Measurements from ENCODE around the gene ITGAE. TPM values are rescaled to one million over a fixed set of nuclear protein-coding genes. Genes with fewer than 3 reads are reported as not detected.
A peak's percentile ranks its signal among the peaks of the same experiment; 100 is the strongest.

The ITGAE gene
- total RNA-seq, 1 experiment from 2014 or later: 16.7 TPM

DNA sequence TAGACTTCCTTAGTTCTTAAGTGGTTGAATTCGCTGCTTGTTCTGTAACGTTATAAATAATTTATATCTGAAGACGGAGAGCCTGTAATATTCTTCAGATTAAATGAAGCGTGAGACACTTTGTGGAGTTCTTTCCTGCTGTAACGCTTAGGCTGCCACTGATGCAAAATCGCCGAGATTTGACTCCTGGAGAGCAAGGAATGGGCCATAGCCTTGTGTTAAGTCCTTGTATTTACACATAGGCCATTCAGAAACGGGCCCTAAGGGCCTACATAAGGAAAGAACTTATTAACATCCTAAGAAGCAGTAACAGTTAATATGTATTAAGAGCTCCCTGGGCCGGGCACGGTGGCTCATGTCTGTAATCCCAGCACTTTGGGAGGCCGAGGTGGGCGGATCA is 131.4 kb downstream of the ITGAE start:
- no peak for DNase-seq (ENCODE audit: low spot score)

DNA sequence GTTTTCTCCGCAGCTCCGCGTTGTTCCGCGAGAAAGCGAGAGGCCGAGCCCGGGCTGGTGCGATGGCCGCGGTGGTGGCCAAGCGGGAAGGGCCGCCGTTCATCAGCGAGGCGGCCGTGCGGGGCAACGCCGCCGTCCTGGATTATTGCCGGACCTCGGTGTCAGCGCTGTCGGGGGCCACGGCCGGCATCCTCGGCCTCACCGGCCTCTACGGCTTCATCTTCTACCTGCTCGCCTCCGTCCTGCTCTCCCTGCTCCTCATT is 132.0 kb downstream of the ITGAE start:
- no peak for DNase-seq (ENCODE audit: low spot score)

DNA sequence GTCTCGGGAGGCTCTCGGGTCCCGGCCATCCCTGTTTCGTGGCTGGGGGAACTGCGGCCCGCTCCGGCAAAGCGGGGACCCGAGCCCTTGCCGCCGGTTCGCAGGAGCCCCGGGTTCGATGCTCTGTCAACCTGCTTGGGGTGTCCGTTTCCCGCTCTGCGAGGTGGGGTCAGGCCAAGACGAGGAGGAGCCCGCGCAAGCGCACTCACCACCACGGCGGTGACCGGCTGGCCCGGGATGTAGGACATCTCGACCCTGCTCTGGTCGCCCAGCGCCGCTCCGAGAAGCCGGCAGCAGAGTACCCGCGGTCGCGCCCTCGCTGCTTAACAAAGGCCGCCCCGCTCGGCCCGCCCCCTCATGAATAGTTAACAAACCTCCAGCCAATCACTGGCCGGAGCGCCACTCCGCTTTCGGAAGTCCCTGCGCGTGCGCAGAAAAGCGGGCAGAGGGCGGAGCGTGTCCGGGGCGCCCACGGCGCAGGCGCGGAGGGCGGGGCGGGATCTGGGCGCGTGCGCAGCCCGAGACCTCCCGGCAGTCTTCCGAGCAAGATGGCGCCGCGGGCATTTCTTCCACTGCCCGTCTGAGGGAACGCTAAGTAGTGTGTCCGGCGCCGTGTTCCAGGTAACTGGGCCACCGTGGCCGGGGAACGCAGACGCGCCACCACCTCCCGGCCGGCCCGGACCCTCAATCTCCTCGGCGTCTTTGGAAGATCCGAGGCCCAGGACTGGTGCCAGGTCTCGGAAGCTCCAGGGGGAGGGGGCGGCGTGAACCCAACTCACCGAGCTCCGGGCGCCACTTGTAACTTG is 132.5 kb downstream of the ITGAE start, which contains the start of the genes EMC6 and TAX1BP3:
Gene EMC6 (plus strand): TSS at position 534 of the 806 bp plus-strand sequence. CDS start 335 bp downstream, outside the sequence.
Gene TAX1BP3 (minus strand): TSS at position 300 of the 806 bp plus-strand sequence. CDS start 52 bp downstream, at position 248.
- DNase-seq (ENCODE audit: low spot score): peak; percentile 95

DNA sequence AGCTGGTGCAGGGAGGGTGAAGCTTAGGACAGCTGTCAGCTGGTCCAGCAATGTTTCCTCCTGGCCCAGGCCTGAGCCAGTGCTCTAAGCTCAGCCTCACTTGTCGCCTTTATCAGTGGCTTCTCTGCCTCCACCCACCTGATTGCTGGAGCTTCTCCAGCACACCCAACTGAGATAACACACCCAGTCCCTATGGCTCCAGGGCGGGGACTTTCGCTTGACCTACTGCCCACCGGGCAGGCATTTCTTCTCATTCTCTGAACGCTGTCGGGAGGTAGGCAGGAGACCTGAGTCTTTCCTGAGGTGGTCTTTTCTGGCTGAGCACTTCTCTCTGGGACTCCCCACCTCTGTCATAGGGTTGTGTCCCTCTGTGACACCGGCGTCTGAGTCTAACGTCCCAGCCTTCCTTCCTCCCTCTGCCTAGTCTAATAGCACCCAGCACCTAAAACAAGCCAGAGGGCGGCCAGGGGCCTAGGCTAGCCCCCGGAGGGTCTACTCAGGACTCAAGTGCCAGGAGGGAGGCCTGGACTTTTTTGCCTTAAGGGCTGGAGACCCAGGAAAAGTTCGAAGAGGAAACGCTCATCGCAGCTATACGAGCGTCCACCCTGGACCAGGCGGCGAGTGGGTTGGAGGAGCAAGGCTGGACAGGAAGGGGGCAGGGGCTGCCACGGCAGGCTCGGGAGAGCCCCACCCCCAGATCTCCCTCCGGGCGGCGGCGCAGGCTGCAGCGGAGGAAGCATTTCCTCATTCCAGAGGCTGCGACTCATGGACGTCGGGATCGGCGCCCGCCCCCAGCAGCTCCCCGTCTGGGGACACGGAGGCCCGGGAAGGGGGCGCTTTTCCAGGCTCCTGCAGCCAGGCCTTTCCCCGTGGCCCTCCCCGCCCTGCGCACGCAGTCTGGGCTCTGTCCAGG is 133.4 kb downstream of the ITGAE start:
- DNase-seq (ENCODE audit: low spot score): peak; percentile 66

DNA sequence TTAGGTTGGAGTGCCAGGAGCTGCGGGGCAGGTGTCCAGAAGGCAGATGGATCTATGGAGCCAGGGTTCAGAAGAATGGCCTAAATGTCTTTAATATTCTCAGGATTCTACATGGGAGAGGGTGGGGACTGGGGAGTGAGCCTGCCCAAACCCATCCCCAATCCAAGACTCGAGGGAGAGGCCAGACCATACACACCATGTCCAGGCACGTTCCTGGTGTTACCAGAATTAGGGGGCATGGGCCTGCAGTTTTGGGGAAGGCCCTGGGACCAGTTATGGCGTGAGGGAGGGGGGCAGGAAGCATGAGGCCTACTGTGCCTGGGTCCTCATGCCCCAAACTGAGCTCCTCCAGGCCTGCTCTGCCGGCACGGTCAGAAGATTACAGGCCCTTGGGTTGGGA is 134.5 kb downstream of the ITGAE start:
- DNase-seq (ENCODE audit: low spot score): no peak

DNA sequence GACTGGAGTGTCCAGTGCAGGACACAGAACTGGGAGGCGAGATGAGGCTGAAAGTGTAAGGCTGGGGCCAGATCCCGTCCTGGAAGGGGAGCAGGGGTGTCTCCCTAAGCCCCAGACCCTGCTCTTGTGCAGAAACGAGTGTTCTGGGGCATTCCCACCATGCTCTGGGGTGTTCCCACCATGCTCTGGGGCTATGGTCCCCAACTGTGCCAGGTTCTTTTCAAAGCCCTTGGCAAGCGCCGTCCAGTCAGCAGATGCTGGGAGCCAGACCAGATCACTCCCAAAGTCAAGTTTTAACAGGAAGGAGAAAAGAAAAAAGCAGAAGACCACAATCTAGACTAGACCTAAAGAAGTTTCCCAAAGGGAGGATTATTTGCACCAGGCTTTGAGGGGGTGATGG is 135.2 kb downstream of the ITGAE start:
- DNase-seq (ENCODE audit: low spot score): no peak

Other genes starting within 250 kb of the ITGAE start
- 0.94 and 2.1 TPM in 2 replicates for gene TRPV3, start 243.4 kb downstream of the ITGAE start, total RNA-seq (2014; rRNA removed; shearing (Covaris generic))
- 1.5 TPM in 2 replicates for gene TRPV1, start 191.8 kb downstream of the ITGAE start, total RNA-seq (2014; rRNA removed; shearing (Covaris generic))
- 16.1 and 21.2 TPM in 2 replicates for gene SHPK, start 164.9 kb downstream of the ITGAE start, total RNA-seq (2014; rRNA removed; shearing (Covaris generic))
- gene CTNS, start 164.4 kb downstream of the ITGAE start, total RNA-seq (2014; rRNA removed; shearing (Covaris generic)): 10.3 and 18.4 TPM in 2 replicates
- 121 and 128 TPM in 2 replicates for gene TAX1BP3, start 132.6 kb downstream of the ITGAE start, total RNA-seq (2014; rRNA removed; shearing (Covaris generic))
- 35.5 and 54.7 TPM in 2 replicates for gene EMC6, start 132.4 kb downstream of the ITGAE start, total RNA-seq (2014; rRNA removed; shearing (Covaris generic))
- gene P2RX5, start 105.0 kb downstream of the ITGAE start, total RNA-seq (2014; rRNA removed; shearing (Covaris generic)): 0.23 TPM in 1 of 2 replicates, not detected in the other
- gene HASPIN, start 77.3 kb downstream of the ITGAE start, total RNA-seq (2014; rRNA removed; shearing (Covaris generic)): 13.1 and 17.1 TPM in 2 replicates
- 8.3 and 8.5 TPM in 2 replicates for gene NCBP3, start 45.1 kb upstream of the ITGAE start, total RNA-seq (2014; rRNA removed; shearing (Covaris generic))
- 6.2 TPM in 2 replicates for gene CAMKK1, start 91.9 kb upstream of the ITGAE start, total RNA-seq (2014; rRNA removed; shearing (Covaris generic))
- gene P2RX1, start 115.3 kb upstream of the ITGAE start, total RNA-seq (2014; rRNA removed; shearing (Covaris generic)): 0.03 TPM in 1 of 2 replicates, not detected in the other
- gene ATP2A3, start 163.2 kb upstream of the ITGAE start, total RNA-seq (2014; rRNA removed; shearing (Covaris generic)): 10.9 and 13.7 TPM in 2 replicates

Data from HT-29 (cell line).